ENCODE measurements around the gene LRBA.
"Not testable (repeated sequence)": the region's sequence is repeated elsewhere in the genome, so short reads cannot be mapped to it uniquely, and the experiment has no call there.

LRBA gene

DNA sequence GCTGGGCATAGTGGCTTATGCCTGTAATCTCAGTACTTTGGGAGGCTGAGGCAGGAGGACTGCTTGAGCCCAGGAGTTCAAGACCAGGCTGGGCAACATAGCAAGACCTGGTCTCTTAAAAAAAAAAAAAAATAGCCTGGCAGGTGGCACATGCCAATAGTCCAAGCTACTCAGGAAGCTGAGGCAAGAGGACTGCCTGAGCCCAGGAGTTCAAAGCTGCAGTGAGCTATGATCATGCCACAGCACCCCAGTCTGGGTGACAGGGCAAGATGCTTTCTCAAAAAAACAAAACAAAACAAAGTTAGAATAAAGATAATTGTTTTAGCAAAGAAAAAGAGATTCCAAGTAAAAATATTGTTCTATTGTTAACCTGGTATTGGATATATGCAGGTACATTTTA lies 75.0 kb downstream of the LRBA start:
- no peak for DNase-seq

DNA sequence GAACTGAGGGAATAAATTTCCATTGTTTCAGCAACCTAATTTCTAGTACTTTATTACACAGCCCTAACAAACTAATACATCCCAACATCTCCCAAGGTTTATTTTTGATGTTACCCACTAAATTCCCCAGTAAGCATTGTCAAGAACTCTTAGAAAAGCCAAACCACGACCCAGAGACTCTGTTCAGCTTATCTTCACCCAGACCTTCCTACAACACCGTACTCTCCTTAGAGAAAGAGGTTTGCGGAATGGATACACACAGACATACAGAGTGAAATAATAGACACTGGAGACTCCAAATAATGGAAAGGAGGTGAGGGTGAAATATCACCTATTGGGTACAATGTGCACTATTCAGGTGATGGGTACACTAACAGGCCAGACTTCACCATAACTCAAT lies 75.6 kb downstream of the LRBA start:
- no peak for DNase-seq

DNA sequence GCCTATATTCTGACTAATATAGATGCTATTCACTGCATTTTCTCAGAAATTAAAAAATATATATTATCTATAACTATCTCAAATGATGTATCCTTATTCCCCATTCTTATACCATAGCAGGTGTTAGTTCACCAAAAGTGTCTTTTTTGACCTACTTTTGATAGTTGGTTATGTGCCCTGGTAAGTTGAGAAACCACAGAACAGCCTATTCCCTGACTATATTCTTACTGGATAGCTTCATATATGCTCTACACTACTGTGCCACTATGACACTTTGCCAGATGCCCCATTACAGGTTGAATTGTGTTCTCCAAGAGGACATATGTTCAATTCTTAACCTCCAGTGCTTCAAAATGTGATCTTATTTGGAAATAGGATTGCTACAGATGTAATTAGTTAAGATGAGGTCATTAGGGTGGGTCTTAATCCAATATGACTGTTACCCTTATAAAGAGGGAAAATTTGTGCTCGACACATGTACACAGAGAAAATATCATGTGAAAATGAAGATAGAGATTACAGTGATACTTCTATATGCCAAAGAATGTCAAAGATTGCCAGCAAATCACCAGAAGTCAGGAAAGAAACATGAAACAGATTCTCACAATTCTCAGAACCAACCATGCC lies 76.1 kb downstream of the LRBA start:
- no peak for DNase-seq

DNA sequence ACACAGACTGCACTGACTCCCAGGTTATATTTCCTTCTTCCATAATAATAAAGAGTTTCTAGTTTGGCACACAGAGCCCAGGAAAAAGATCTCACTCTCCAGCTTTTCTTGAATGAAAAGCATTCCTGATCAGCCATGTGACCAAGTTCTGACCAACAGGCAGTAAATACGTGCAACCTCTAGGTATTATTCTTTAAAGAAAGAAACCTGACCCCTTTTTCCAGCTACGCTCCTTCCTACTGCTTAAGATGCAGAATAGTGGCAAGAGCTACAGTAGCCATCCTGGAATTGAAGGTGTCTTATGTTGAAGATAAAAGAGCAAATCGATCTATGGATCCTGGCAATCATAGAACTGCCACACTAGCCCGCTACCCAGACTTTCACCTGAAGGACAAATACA lies 76.7 kb downstream of the LRBA start:
- no peak for DNase-seq

DNA sequence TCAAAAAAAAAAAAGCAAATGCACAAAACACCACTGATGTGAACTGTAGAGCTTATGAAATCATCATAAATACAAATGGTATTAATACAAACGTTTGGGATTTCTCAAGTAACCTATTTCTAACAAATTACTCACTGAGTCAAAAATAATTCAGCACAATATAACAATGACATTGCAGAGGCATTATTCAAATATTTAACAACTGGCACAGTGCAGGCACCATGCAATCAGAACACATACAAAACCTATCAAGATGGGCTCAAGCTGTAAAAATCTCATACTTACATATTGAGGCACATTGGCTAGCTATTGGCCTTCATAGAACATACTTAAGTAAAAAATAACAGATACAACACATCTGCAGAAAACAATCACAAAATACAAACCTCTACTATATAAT lies 81.1 kb downstream of the LRBA start:
- no peak for DNase-seq

DNA sequence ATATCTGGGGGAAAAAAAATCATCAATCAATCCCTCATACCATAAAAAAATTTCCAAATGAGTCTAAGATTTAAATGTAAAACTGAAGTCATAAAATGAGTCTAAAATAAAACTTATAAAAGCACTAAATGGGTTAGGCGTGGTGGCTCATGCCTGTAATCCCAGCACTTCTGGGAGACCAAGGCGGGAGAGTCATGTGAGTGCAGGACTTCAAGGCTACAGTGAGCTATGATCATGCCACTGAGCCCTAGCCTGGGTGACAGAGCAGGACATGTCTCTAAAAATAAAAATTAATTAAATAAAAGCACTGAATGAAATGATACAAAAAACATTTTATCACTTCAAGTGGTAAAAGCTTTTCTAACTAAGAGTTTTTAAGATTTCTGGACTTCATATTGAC lies 83.3 kb downstream of the LRBA start:
- no peak for DNase-seq

DNA sequence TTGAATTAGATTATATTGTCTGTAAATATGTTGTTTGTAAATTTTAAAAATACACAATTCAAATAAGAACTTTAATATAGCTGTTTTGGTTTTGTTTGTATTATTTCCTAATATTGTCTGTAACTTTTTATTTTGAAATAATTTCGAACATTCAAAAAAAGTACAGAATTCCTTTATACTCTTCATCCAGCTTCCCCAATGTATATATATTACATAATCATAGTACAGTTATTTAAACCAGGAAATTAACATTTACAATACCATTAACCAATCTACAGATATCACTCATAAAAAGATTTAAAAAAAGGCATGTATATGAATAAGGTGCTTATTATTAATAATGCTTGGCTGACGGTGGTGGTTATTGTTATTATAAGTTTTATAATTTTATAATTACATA lies 84.1 kb downstream of the LRBA start:
- no peak for DNase-seq

DNA sequence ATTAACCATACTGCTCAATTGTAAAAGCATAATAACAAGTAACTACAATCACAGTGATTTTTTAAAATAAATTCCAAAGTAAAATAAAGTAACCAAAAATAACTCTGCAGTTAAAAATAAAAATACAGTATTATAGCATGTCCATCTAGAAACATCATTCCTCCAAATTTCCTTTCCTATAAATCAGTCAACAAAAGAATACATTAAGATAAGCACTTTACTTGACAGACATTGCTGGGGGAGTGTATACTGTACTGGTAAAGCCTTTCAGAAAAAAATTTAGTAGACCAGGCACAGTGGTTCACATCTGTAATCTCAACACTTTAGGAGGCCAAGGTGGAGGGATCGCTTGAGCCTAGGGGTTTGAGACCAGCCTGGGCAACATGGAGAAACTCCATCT lies 91.1 kb downstream of the LRBA start:
- no peak for DNase-seq

DNA sequence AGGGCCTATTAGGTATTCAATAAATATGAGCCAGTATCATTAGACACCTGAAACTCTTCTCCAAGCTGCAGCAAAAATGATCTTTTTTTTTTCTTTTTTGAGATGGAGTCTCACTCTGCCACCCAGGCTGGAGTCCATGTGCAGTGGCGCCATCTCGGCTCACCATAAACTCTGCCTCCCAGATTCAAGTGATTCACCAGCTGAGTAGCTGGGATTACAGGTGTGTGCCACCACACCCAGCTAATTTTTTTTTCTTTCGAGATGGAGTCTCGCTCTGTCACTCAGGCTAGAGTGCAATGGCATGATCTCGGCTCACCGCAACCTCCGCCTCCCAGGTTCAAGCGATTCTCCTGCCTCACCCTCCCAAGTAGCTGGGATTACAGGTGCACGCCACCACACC lies 93.6 kb downstream of the LRBA start:
- DNase-seq = not testable (repeated sequence)

DNA sequence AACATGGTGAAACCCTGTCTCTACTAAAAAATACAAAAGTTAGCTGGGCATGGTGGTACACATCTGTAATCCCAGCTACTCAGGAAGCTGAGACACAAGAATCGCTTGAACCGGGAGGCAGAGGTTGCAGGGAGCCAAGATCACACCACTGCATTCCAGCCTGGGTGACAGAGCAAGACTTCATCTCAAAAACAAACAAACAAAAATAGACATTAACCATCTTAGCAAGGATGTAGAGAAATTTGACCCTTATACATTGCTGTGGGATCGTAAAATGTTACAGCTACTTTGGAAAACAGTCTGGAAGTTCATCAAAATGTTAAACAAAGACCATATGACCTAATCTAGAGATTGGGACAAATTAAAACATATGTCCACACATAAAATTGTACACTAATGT lies 96.5 kb downstream of the LRBA start:
- not testable (repeated sequence) for DNase-seq

DNA sequence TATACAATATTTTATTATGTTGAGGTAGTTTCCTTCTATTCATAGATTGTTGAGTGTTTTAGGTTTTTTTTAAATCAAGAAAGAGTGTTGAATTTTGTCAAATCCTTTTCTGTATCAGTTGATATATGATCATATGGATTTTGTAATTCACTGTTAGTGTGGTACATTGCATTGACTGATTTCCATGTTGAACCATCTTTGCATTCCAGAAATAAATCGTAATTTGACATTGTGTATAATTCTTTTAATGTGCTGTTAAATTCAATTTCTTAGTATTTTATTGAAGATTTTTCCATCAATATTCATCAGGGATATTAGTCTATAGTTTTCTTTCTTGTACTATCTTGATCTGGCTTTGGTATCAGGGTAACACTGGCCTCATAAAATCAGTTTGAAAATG lies 103.8 kb downstream of the LRBA start:
- DNase-seq = no peak

DNA sequence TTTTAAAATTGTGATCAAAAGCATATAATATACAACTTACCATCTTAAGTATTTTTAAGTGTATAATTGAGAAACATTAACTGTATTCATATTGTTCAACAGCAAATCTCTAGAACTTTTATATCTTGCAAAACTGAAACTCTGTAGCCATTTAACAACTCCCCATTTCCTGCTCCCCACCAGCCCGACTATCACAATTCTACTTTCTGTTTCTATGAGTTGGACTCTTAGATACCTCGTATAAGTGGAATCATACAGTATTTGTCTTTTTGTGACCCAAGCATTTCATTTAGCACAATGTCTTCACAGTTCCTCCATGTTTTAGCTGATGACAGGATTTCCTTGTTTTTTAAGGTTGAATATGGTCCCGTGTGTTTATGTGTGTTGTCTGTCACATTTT lies 106.0 kb downstream of the LRBA start:
- no peak for DNase-seq

DNA sequence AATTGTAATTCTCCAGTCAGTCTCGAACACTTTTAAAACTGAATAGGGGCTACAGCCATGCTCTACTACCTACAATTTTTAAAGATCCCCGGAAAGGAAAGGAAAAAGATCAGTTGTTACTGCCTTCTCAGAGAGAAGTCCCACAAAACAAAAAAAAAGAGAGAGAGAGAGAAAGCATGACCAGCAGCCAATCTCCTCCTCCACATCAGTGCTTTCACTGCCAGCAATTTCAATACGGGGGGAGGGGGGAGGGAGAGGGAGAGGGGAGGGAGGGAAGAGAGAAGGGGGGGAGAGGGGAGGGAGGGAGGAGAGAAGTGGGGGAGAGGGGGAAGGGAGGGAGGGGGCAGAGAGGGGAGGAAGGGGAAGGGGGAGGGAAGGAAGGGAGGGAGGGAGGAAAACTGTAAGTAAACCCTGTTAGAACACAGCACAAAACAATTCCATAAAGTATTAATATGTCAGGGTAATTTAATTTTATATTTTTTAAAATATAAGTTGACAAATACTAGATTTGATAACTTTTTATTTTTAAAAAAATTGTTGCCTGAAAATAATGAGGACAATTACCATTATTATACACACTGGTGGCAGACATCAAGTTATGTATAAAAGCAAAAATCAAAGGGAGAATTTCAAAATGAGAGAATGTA lies 108.0 kb downstream of the LRBA start:
- DNase-seq = no peak

DNA sequence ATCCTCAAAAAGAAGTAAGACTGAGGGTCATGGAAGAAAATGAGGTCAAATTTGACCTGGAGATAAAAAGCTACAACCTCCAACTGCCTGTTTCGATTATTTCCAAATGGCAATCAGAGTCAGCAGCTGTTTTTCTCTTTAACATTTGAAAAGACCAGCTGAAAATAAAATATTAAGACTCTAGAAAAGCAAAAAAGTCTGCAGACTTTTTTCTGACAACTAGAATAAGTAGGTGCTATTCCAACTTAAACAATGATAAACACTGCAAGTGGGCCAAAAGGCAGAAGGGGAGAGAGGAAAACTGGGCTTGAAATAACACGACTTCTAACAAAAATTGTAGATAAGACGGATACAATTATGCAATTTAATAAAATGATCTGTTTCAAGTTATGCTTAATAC lies 110.4 kb downstream of the LRBA start:
- no peak for DNase-seq

DNA sequence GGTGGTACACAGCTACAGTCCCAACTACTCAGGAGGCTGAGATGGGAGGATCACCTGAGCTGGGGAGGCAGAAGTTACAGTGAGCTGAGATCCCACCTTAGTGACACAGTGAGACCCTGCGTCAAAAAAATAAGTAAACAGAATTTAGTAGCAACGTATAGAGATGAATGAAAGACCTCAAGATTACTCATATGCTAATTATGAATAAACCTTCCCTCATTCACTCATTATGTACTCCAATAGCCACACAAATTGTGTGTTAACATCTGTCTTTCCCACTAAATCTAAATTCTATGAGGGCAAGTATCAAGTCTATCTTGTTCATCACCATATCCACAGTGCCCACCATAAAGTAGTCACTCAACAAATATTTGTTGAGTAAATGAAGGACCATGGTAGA lies 111.5 kb downstream of the LRBA start:
- DNase-seq = no peak

DNA sequence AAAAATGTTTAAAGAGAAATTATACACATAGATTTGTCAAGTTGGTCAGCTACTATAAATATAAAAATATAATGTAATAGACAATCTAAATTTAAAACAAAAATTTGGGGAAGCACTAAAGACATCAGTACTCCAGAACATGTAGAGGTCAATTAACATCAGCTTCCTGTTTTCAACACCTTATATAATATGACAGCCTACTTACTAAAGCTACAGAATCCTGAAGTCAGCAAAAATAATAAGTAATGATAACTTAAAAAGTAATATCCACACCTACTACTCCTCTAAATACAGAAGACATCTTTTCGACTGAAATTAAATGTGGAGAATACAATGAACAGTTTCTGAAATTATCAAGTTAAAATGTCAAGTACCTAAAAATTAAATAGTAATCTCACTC lies 118.6 kb downstream of the LRBA start:
- no peak for DNase-seq

DNA sequence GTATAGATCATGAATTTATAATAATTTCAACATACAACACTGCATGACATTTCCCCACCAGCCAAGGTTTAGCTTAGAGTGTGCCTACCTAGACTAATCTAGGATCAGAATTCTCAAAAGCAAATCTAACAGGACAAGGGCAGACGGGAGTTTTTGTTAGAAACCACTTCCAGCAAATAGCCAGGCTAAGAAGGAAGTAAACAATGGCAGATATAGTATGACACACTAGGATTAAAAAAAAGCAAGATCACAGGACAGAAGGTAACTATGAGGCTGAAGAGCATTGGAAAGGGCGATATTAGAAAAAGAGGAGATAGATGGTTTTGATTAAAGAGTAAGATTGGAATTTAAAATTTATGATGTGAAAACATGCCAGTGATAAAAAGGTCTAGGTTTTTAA lies 124.8 kb downstream of the LRBA start:
- DNase-seq = no peak

DNA sequence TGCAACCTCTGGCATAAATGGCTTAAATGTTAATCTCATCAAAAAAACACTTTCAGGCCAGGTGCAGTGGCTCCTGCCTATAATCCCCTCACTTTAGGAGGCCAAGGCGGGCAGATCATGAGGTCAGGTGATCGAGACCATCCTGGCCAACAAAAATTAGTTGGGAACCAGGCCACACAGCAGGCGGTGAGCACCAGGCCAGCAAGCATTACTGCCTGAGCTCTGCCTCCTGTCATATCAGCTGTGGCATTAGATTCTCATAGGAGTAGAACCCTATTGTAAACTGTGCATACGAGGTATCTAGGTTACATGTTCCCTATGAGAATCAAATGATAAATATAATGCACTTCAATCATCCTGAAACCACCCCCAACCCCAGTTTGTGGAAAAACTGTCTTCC lies 125.8 kb downstream of the LRBA start:
- no peak for DNase-seq

DNA sequence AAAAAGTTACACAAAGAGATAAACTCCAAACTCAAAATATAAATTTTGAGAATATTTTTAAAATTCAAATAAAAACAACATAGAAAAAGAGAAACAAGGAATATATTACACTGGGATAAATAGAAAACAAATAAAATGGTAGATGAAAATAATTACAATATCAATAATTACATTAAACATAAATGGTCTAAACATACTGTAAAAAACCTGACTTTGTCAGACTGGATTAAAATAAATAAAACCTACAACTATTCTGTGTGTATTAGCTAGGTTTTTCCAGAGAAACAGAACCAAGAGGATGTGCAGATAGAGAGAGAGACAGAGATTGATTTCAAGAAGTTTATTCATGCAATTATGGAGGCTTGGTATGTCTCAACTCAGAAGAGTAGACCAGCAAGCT lies 126.5 kb downstream of the LRBA start:
- no peak for DNase-seq

DNA sequence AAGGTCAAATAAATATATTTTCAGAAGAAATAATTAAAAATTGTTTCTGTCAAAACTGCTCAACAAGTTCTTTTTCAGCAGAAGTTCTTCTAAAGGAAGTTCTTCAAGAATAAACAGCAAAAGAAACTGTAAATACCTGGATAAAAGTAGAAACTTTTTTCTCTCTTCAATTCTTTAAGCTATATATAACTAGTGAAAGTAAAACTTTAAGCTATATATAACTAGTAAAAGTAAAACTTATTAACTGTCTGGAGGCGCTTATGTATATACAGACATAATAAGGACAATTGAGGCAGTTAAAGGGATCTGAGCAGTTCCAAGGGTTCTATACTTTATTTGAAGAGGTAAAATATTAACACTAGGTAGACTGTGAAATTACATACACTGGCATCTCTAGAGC lies 126.9 kb downstream of the LRBA start:
- DNase-seq = no peak

DNA sequence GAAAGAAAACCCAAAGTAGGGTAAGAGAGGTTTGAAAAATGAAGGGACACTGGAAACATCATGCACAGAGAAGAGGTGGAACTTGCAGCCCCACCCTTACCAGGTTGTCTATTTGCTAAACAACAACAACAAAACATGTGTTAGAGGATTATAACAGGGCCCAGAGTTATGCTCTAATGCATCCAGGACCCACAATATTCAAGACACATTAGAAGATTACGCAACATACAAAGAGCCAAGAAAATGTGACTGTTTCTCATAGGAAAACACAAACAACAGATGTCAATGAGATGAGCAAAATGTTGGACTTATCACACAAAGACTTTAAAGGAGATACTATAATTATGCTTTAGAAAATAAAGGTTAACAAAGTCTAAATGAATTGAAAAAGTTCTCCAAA lies 128.5 kb downstream of the LRBA start:
- no peak for DNase-seq

DNA sequence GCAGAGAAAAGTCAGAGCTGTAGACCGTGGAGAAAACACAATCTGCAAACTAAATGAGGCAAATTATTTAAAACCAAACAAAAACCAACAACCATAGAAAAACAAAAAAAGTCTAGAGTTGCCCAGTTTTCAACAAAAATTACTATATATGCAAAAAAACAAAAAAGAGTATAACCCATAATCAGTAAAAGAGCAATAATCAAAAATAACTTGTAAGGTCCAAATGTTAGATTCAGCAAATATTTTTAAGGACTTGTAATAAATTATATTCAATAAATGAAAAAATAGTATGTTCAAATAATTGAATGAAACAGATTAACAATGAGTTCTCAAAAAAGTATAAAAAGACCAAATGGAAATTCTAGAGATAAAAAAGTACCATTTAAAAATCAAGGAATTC lies 130.5 kb downstream of the LRBA start:
- no peak for DNase-seq

DNA sequence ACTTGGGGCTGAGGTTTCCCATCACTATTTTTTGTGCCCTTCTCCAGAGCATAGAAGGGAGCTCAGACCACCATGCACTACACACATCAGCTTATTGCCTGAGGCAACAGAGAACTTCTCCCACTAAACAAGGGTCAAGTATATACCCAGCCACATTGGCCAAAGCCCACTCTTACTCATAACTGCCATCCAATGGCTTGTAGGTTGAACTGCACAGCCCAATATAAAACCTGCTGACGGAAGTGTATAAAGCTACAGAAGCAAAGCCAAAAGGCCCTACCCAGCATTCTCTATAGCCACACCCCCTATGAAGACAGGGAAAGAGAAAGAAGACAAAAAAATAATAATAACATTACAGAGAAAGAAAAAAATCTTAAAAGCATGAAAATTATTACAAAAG lies 139.7 kb downstream of the LRBA start:
- no peak for DNase-seq

DNA sequence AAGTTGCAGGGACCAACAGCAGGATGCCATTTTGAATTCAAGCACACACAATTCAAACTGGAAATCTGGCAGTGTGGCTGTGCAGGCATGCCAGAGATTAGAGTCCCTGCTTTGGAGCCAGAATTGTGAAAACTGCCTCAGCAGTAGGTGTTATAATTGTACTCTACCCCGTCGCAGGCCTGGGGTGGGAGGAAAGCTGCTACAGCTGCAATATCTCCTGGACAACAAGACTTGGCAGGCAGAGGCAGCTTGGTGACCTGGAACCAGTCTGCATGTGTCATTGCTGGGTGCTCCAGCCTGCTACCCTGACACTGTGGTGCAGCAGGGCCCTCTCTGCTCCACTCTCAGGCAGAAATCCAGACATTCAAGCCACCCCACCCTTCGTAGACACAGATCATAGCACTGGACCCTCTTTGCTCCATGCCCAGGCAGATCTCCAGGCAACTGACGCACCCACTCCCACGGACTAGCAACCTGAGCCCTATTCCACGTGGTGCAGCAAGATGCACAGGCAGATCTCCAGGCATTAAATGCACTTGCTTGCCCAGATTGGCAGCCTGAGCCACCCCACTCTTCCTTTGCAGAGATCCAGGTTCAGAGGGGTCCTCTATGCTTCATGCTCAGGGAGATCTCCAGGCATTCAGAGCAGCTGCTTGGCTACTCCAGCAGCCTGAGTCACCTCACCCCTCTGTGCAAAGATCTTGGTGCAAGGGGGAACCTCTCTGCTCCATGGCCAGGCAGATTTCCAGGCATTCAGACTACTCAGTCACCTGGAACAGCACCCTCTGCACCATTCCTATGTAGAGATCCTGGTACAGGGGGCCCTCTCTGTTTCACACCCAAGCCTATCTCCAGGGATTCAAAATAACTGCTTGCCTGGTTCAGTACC lies 140.5 kb downstream of the LRBA start:
- DNase-seq = no peak
